IPS-20b (cell line): Measurements from ENCODE around the gene SGPP2.

Experiments
- H3K27ac ChIP-seq: one replicate; pipeline ENCODE4 v1.5.1; 2013; ENCODE audit warnings: low read length
- H3K27me3 ChIP-seq: 2 replicates; pipeline ENCODE4 v1.6.1; 2013; ENCODE audit warnings: mild to moderate bottlenecking, low read length, inconsistent platforms; ENCODE audit not compliant: insufficient read depth
- H3K36me3 ChIP-seq: 2 replicates; pipeline ENCODE4 v1.6.1; 2013; ENCODE audit warnings: low read depth, mild to moderate bottlenecking, inconsistent platforms, low read length, moderate library complexity; ENCODE audit not compliant: insufficient read depth
- H3K4me1 ChIP-seq: 2 replicates; pipeline ENCODE4 v1.6.1; 2013; ENCODE audit warnings: mild to moderate bottlenecking, control low read depth, inconsistent platforms, low read length, moderate library complexity; ENCODE audit not compliant: insufficient read depth
- H3K4me3 ChIP-seq: 2 replicates; pipeline ENCODE4 v1.5.1; 2013; ENCODE audit warnings: mild to moderate bottlenecking, low read length, inconsistent platforms
- H3K9ac ChIP-seq: 2 replicates; pipeline ENCODE4 v1.6.1; 2013; ENCODE audit warnings: low read depth, mild to moderate bottlenecking, inconsistent platforms, low read length, moderate library complexity
- H3K9me3 ChIP-seq: 2 replicates; pipeline ENCODE4 v1.6.1; 2013; ENCODE audit warnings: mild to moderate bottlenecking, low read depth, low read length, inconsistent platforms; ENCODE audit not compliant: insufficient read depth

SGPP2 gene

GRCh38 chr2:222506230-222506935 lies 82.0 kb downstream of the SGPP2 start:
- no peaks in the 10 kb centered on the region for H3K36me3 ChIP-seq
- H3K9ac ChIP-seq = no peak overlapping the region
- no peaks in the 10 kb centered on the region for H3K4me1 ChIP-seq
- H3K27me3 ChIP-seq = no peaks in the 10 kb centered on the region
- no peak overlapping the region for H3K4me3 ChIP-seq
- no peak overlapping the region for H3K27ac ChIP-seq
- H3K9me3 ChIP-seq = no peaks in the 10 kb centered on the region

- peaks cover 5% of the 10 kb centered on the region; the same call in 1 of the 2 replicates for H3K4me1 ChIP-seq
- no peaks in the 10 kb centered on the region for H3K27me3 ChIP-seq
- H3K36me3 ChIP-seq = no peaks in the 10 kb centered on the region
- H3K9me3 ChIP-seq = no peaks in the 10 kb centered on the region
- H3K9ac ChIP-seq = no peak overlapping the region
- H3K4me3 ChIP-seq = no peak overlapping the region
- H3K27ac ChIP-seq = no peak overlapping the region
These were observed 90.6 kb downstream of the SGPP2 start for GRCh38 chr2:222514901-222515300.

- H3K4me3 ChIP-seq = no peak overlapping the region
- no peak overlapping the region for H3K9ac ChIP-seq
- H3K27me3 ChIP-seq = no peaks in the 10 kb centered on the region
- H3K36me3 ChIP-seq = no peaks in the 10 kb centered on the region
- H3K9me3 ChIP-seq = no peaks in the 10 kb centered on the region
- H3K4me1 ChIP-seq = peaks cover 5% of the 10 kb centered on the region; the same call in 1 of the 2 replicates
- H3K27ac ChIP-seq = no peak overlapping the region
These were observed 94.4 kb downstream of the SGPP2 start for GRCh38 chr2:222518570-222519381.

GRCh38 chr2:222521099-222521498 lies 96.8 kb downstream of the SGPP2 start:
- H3K4me1 ChIP-seq = peaks cover 5% of the 10 kb centered on the region; the same call in 1 of the 2 replicates
- no peak overlapping the region for H3K4me3 ChIP-seq
- H3K27me3 ChIP-seq = no peaks in the 10 kb centered on the region
- no peaks in the 10 kb centered on the region for H3K36me3 ChIP-seq
- H3K9me3 ChIP-seq = no peaks in the 10 kb centered on the region
- H3K9ac ChIP-seq = no peak overlapping the region
- no peak overlapping the region for H3K27ac ChIP-seq

GRCh38 chr2:222522082-222522481 lies 97.7 kb downstream of the SGPP2 start:
- no peaks in the 10 kb centered on the region for H3K27me3 ChIP-seq
- no peaks in the 10 kb centered on the region for H3K9me3 ChIP-seq
- no peak overlapping the region for H3K27ac ChIP-seq
- peaks cover 5% of the 10 kb centered on the region; the same call in 1 of the 2 replicates for H3K4me1 ChIP-seq
- H3K36me3 ChIP-seq = no peaks in the 10 kb centered on the region
- no peak overlapping the region for H3K9ac ChIP-seq
- no peak overlapping the region for H3K4me3 ChIP-seq

GRCh38 chr2:222523783-222524544 lies 99.6 kb downstream of the SGPP2 start:
- Histone ChIP-seq H3K27me3 (no peaks in the 10 kb centered on the region), H3K27ac (no peak overlapping the region), H3K36me3 (no peaks in the 10 kb centered on the region), H3K4me3 (no peak overlapping the region), H3K9me3 (no peaks in the 10 kb centered on the region), H3K4me1 (peaks cover 3% of the 10 kb centered on the region; the same call in 1 of the 2 replicates), H3K9ac (no peak overlapping the region)

GRCh38 chr2:222525811-222526210 lies 101.5 kb downstream of the SGPP2 start:
- H3K9ac ChIP-seq = no peak overlapping the region
- H3K36me3 ChIP-seq = no peaks in the 10 kb centered on the region
- H3K27ac ChIP-seq = no peak overlapping the region
- H3K4me1 ChIP-seq = no peaks in the 10 kb centered on the region
- H3K27me3 ChIP-seq = no peaks in the 10 kb centered on the region
- no peak overlapping the region for H3K4me3 ChIP-seq
- H3K9me3 ChIP-seq = no peaks in the 10 kb centered on the region

GRCh38 chr2:222526480-222527277 lies 102.3 kb downstream of the SGPP2 start:
- Histone ChIP-seq H3K27ac (no peak overlapping the region), H3K9ac (no peak overlapping the region), H3K36me3 (no peaks in the 10 kb centered on the region), H3K9me3 (no peaks in the 10 kb centered on the region), H3K4me3 (no peak overlapping the region), H3K4me1 (no peaks in the 10 kb centered on the region), H3K27me3 (no peaks in the 10 kb centered on the region)

- Histone ChIP-seq H3K27me3 (no peaks in the 10 kb centered on the region), H3K9ac (no peak overlapping the region), H3K4me3 (no peak overlapping the region), H3K9me3 (no peaks in the 10 kb centered on the region), H3K27ac (no peak overlapping the region), H3K4me1 (no peaks in the 10 kb centered on the region), H3K36me3 (no peaks in the 10 kb centered on the region)
These were observed 108.0 kb downstream of the SGPP2 start for GRCh38 chr2:222532315-222532714.

- H3K4me1 ChIP-seq = no peaks in the 10 kb centered on the region
- peaks cover 3% of the 10 kb centered on the region; the same call in 1 of the 2 replicates for H3K9me3 ChIP-seq
- H3K36me3 ChIP-seq = no peaks in the 10 kb centered on the region
- no peak overlapping the region for H3K4me3 ChIP-seq
- H3K27me3 ChIP-seq = no peaks in the 10 kb centered on the region
- H3K27ac ChIP-seq = no peak overlapping the region
- no peak overlapping the region for H3K9ac ChIP-seq
These were observed 111.1 kb downstream of the SGPP2 start for GRCh38 chr2:222535477-222535876.

- Histone ChIP-seq H3K9me3 (peaks cover 3% of the 10 kb centered on the region; the same call in 1 of the 2 replicates), H3K4me3 (no peak overlapping the region), H3K27me3 (no peaks in the 10 kb centered on the region), H3K27ac (no peak overlapping the region), H3K9ac (no peak overlapping the region), H3K4me1 (no peaks in the 10 kb centered on the region), H3K36me3 (no peaks in the 10 kb centered on the region)
These were observed 114.2 kb downstream of the SGPP2 start for GRCh38 chr2:222538535-222538934.
